ENCODE results near the gene C1orf94.

DNA sequence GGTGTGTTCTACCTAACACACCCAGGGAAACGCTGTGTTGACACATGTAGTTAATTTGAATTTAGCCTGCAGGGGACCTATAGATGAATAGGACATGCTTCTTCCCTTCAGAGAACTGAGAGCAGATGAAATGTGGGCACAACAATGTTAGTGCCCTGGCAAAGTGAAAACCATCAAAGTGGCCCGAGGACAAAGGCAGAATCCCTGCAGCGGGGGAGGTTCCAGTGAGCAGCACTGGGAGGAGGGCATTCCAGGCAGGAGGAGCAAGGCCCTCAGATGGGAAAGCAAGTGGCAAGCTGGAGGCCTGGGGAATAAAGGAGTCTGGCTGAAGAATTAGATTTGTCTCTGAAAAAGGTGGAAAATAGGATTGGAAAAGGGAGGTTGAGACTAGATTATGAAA, 37.2 kb downstream of the C1orf94 start:
- TF ChIP-seq CTCF (IDR thresholded peaks at IDR 0.05) (no peak), MAX (IDR thresholded peaks at IDR 0.05; ENCODE audit: low read depth) (no peak), NFIC (IDR thresholded peaks at IDR 0.05; ENCODE audit: borderline replicate concordance) (no peak), ZBTB33 (IDR thresholded peaks at IDR 0.05; ENCODE audit: borderline replicate concordance, low read depth) (no peak), FOXM1 (IDR thresholded peaks at IDR 0.05; ENCODE audit: low read depth) (no peak), EP300 (IDR thresholded peaks at IDR 0.05; ENCODE audit: borderline replicate concordance in 1 of 2, low read depth in 1 of 2, low read length in 1 of 2) (no peak), POLR2AphosphoS5 (IDR thresholded peaks at IDR 0.05; ENCODE audit: low read depth, low read length) (no peak), NRF1 (IDR thresholded peaks at IDR 0.05; ENCODE audit: low read depth, low read length) (no peak)
- TF ChIP-seq, protein P1, sequence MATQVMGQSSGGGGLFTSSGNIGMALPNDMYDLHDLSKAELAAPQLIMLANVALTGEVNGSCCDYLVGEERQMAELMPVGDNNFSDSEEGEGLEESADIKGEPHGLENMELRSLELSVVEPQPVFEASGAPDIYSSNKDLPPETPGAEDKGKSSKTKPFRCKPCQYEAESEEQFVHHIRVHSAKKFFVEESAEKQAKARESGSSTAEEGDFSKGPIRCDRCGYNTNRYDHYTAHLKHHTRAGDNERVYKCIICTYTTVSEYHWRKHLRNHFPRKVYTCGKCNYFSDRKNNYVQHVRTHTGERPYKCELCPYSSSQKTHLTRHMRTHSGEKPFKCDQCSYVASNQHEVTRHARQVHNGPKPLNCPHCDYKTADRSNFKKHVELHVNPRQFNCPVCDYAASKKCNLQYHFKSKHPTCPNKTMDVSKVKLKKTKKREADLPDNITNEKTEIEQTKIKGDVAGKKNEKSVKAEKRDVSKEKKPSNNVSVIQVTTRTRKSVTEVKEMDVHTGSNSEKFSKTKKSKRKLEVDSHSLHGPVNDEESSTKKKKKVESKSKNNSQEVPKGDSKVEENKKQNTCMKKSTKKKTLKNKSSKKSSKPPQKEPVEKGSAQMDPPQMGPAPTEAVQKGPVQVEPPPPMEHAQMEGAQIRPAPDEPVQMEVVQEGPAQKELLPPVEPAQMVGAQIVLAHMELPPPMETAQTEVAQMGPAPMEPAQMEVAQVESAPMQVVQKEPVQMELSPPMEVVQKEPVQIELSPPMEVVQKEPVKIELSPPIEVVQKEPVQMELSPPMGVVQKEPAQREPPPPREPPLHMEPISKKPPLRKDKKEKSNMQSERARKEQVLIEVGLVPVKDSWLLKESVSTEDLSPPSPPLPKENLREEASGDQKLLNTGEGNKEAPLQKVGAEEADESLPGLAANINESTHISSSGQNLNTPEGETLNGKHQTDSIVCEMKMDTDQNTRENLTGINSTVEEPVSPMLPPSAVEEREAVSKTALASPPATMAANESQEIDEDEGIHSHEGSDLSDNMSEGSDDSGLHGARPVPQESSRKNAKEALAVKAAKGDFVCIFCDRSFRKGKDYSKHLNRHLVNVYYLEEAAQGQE (IDR thresholded peaks at IDR 0.05; ENCODE audit: low read depth, low read length): no peak
